K562 (cell line): ENCODE data around the gene DTNA.
A peak's percentile ranks its signal among the peaks of the same experiment; 100 is the strongest.

ENCODE experiments used
- EGR1 ChIP-seq: fragments of 450-650 bp; conservative IDR thresholded peaks from 2 replicates; pipeline ENCODE4 v1.6.1; 2017; ENCODE audit warnings: mild to moderate bottlenecking
- FOXJ3 ChIP-seq: sonication (generic); formaldehyde crosslinking; IDR thresholded peaks from 2 replicates; pipeline ENCODE4 v1.4.0; 2020; ENCODE audit warnings: mild to moderate bottlenecking, missing genetic modification reagents
- HDAC1 ChIP-seq, 2 experiments: fragments of 450-650 bp; IDR thresholded peaks; 2 replicates each; pipeline ENCODE4 v1.6.1; 2016 to 2017; ENCODE audit warnings: inconsistent platforms in 1 of 2, mild to moderate bottlenecking in 1 of 2, moderate library complexity in 1 of 2
- MAFK ChIP-seq: IDR thresholded peaks from 2 replicates; pipeline ENCODE4 v1.6.1; 2011; ENCODE audit warnings: low read length, improper control_type of control experiment
- PHF20 ChIP-seq: fragments of 450-650 bp; IDR thresholded peaks from 2 replicates; pipeline ENCODE4 v1.6.1; 2018; ENCODE audit not compliant: partially characterized antibody
- SIN3A ChIP-seq, 2 experiments: fragments of 150-350 bp in 1 of 2; IDR thresholded peaks; 2 replicates each; pipeline ENCODE4 v1.6.1; 2011 to 2016; ENCODE audit warnings: borderline replicate concordance in 2 of 2, low read depth in 2 of 2, low read length in 2 of 2, mild to moderate bottlenecking in 2 of 2, moderate library complexity in 2 of 2; ENCODE audit not compliant: control insufficient read depth in 1 of 2
- SP2 ChIP-seq: IDR thresholded peaks from 2 replicates; pipeline ENCODE4 v1.6.1; 2011; ENCODE audit warnings: mild to moderate bottlenecking, low read depth, low read length, moderate library complexity; ENCODE audit not compliant: poor library complexity, severe bottlenecking; ENCODE audit errors: extremely low read depth
- TAF1 ChIP-seq: IDR thresholded peaks from 2 replicates; pipeline ENCODE4 v1.6.1; 2011; ENCODE audit warnings: mild to moderate bottlenecking, low read length, moderate library complexity; ENCODE audit not compliant: insufficient read depth, control insufficient read depth, severe bottlenecking; ENCODE audit errors: extremely low read depth
- TCF7 ChIP-seq: sonication (generic); IDR thresholded peaks from 2 replicates; pipeline ENCODE4 v1.6.1; 2016; ENCODE audit warnings: antibody characterized with exemption, borderline replicate concordance
- ZNF24 ChIP-seq: fragments of 450-650 bp; IDR thresholded peaks from 2 replicates; pipeline ENCODE4 v1.6.1; 2016
- TF ChIP-seq, protein P1 (sequence below), 3 experiments: IDR thresholded peaks in 2 of 3; conservative IDR thresholded peaks in 1 of 3; 2 replicates each; pipeline ENCODE4 v1.5.1; 2011 to 2012; ENCODE audit warnings: low read length in 3 of 3, mild to moderate bottlenecking in 3 of 3, control low read depth in 2 of 3, improper control_type of control experiment in 1 of 3, inconsistent platforms in 1 of 3, low read depth in 1 of 3, mixed read lengths in 1 of 3, moderate library complexity in 1 of 3; ENCODE audit not compliant: insufficient read depth in 2 of 3
- TF ChIP-seq, protein P2 (sequence below): IDR thresholded peaks from 2 replicates; pipeline ENCODE4 v1.6.1; 2016; ENCODE audit warnings: missing genetic modification characterization, missing compliant biosample characterization

DNA sequence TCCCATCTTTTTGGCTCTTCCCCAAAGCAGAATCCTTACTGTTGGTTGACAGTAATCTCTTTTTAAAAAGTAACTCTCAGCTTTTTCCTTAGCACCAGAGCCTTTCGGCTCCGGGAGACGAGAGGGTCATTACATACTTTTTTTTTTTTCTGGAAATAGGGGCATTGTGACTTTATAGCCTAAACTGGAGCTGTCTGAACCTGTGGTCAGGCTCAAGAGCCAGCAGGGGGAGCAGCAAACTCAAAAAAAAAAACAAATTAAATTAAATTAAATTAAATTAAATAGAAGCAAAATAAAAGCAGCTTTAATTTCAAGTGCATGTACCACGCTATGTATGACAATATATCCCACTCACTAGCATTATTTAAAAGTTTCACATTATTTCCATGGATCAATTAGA is 156.6 kb downstream of the DTNA start:
- TF ChIP-seq, protein P1, sequence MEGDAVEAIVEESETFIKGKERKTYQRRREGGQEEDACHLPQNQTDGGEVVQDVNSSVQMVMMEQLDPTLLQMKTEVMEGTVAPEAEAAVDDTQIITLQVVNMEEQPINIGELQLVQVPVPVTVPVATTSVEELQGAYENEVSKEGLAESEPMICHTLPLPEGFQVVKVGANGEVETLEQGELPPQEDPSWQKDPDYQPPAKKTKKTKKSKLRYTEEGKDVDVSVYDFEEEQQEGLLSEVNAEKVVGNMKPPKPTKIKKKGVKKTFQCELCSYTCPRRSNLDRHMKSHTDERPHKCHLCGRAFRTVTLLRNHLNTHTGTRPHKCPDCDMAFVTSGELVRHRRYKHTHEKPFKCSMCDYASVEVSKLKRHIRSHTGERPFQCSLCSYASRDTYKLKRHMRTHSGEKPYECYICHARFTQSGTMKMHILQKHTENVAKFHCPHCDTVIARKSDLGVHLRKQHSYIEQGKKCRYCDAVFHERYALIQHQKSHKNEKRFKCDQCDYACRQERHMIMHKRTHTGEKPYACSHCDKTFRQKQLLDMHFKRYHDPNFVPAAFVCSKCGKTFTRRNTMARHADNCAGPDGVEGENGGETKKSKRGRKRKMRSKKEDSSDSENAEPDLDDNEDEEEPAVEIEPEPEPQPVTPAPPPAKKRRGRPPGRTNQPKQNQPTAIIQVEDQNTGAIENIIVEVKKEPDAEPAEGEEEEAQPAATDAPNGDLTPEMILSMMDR (IDR thresholded peaks at IDR 0.05 in 2 of 3, conservative IDR thresholded peaks at IDR 0.05 in 1 of 3; ENCODE audit: insufficient read depth in 2 of 3, low read depth in 1 of 3, low read length in 3 of 3): peak; percentile 32 to 48 (median 35); a peak in 3 of 6 replicates
- TF ChIP-seq SP2 (no peak), ZNF24 (no peak), MAFK (no peak), FOXJ3 (CRISPR knock-in tag) (no peak), SIN3A (IDR thresholded peaks at IDR 0.05; ENCODE audit: borderline replicate concordance in 2 of 2, control insufficient read depth in 1 of 2, low read depth in 2 of 2, low read length in 2 of 2) (no peak), EGR1 (no peak), TAF1 (no peak), TCF7 (no peak), HDAC1 (IDR thresholded peaks at IDR 0.05) (no peak), PHF20 (no peak)
- TF ChIP-seq, protein P2, sequence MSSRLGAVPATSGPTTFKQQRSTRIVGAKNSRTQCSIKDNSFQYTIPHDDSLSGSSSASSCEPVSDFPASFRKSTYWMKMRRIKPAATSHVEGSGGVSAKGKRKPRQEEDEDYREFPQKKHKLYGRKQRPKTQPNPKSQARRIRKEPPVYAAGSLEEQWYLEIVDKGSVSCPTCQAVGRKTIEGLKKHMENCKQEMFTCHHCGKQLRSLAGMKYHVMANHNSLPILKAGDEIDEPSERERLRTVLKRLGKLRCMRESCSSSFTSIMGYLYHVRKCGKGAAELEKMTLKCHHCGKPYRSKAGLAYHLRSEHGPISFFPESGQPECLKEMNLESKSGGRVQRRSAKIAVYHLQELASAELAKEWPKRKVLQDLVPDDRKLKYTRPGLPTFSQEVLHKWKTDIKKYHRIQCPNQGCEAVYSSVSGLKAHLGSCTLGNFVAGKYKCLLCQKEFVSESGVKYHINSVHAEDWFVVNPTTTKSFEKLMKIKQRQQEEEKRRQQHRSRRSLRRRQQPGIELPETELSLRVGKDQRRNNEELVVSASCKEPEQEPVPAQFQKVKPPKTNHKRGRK (tag): no peak
